SU-DHL-6 (cell line): ENCODE data around the gene H3-3A.

ENCODE experiments used
- CTCF ChIP-seq: fragments of 200-600 bp; sonication (generic); IDR thresholded peaks from one replicate; pipeline ENCODE4 v1.5.1; 2017; ENCODE audit warnings: antibody characterized with exemption, mild to moderate bottlenecking, low read length, moderate library complexity; ENCODE audit not compliant: insufficient read depth, poor library complexity, severe bottlenecking
- EZH2phosphoT487 ChIP-seq: fragments of 200-600 bp; sonication (generic), shearing (Covaris generic); conservative IDR thresholded peaks from 2 replicates; pipeline ENCODE4 v1.6.1; 2018; ENCODE audit warnings: mild to moderate bottlenecking, antibody characterized with exemption, low read length, moderate library complexity, mixed read lengths

GRCh38 chr1:226083302-226084101 is 21.0 kb downstream of the H3-3A start:
- TF ChIP-seq CTCF (no peak), EZH2phosphoT487 (no peak)
